H1 (cell line): ENCODE data around the gene AKT1. TPM values are rescaled to one million over a fixed set of nuclear protein-coding genes. Genes with fewer than 3 reads are reported as not detected.
A peak's percentile ranks its signal among the peaks of the same experiment; 100 is the strongest.

ENCODE experiments used
- CTCF ChIA-PET: fragments of 300-600 bp; sonication (Branson Sonifier 250); formaldehyde crosslinking; loops from one replicate; lab custom pipeline; 2021; ENCODE audit not compliant: partially characterized antibody; lab: Charles Lee
- POLR2A ChIA-PET: fragments of 300-600 bp; sonication (Branson Sonifier 250); formaldehyde crosslinking; loops from one replicate; lab custom pipeline; 2021; ENCODE audit warnings: inconsistent platforms; ENCODE audit not compliant: partially characterized antibody; lab: Charles Lee
- DNase-seq, 2 experiments: peaks; one replicate each; pipeline versions ENCODE4 v3.0.0 to v3.0.0-alpha.2; 2010 to 2022; ENCODE audit warnings: low spot score in 2 of 2, low read depth in 1 of 2, mixed read lengths in 1 of 2
- FAIRE-seq: peaks from 2 replicates; lab custom pipeline; 2011; peaks lifted over from hg19 to GRCh38; lab: Jason Lieb, UNC
- H2AFZ ChIP-seq: 2 replicates; pipeline ENCODE4 v1.8.1; 2012; ENCODE audit warnings: low read length, inconsistent platforms
- H2AK5ac ChIP-seq: 2 replicates; pipeline ENCODE4 v1.6.1; 2013; ENCODE audit warnings: low read depth, low read length
- H2BK120ac ChIP-seq: replicated peaks from 2 replicates; pipeline ENCODE3; 2013; ENCODE audit warnings: low read depth, low read length, inconsistent platforms
- H2BK12ac ChIP-seq: 2 replicates; pipeline ENCODE4 v1.6.1; 2013; ENCODE audit warnings: low read depth, low read length
- H2BK15ac ChIP-seq: 2 replicates; pipeline ENCODE4 v1.6.1; 2013; ENCODE audit warnings: low read length
- H2BK20ac ChIP-seq: 2 replicates; pipeline ENCODE4 v1.6.1; 2013; ENCODE audit warnings: low read length
- H2BK5ac ChIP-seq: 2 replicates; pipeline ENCODE4 v1.6.1; 2013; ENCODE audit warnings: low read depth, low read length
- H3K14ac ChIP-seq: 2 replicates; pipeline ENCODE4 v1.6.1; 2013; ENCODE audit warnings: inconsistent platforms; ENCODE audit not compliant: insufficient read length
- H3K18ac ChIP-seq: 2 replicates; pipeline ENCODE4 v1.6.1; 2013; ENCODE audit warnings: low read length; ENCODE audit errors: extremely low read depth
- H3K23ac ChIP-seq: 2 replicates; pipeline ENCODE4 v1.6.1; 2013; ENCODE audit warnings: inconsistent platforms; ENCODE audit not compliant: insufficient read length
- H3K23me2 ChIP-seq: 2 replicates; pipeline ENCODE4 v1.6.1; 2013; ENCODE audit warnings: low read depth, low read length
- H3K27ac ChIP-seq: 2 replicates; pipeline ENCODE4 v1.6.1; 2011; ENCODE audit warnings: low read depth, low read length, inconsistent platforms
- H3K27me3 ChIP-seq, 4 experiments: replicated peaks in 1 of 4; 1 replicate in 1 of 4; 2 replicates in 3 of 4; pipeline versions ENCODE4 v1.6.1 to v1.8.1; 2011 to 2013; ENCODE audit warnings: low read length in 3 of 4, mild to moderate bottlenecking in 3 of 4, inconsistent platforms in 2 of 4, mixed read lengths in 2 of 4, moderate library complexity in 1 of 4; ENCODE audit not compliant: control insufficient read depth in 3 of 4, insufficient read depth in 3 of 4; ENCODE audit errors: extremely low read depth in 1 of 4
- H3K36me3 ChIP-seq, 4 experiments: 2 replicates each; pipeline versions ENCODE4 v1.6.1 to v1.8.1; 2011 to 2013; ENCODE audit warnings: mild to moderate bottlenecking in 4 of 4, low read length in 3 of 4, moderate library complexity in 2 of 4, control low read depth in 1 of 4, inconsistent platforms in 1 of 4; ENCODE audit not compliant: insufficient read depth in 4 of 4, control insufficient read depth in 2 of 4
- H3K4ac ChIP-seq: replicated peaks from 2 replicates; pipeline ENCODE3; 2013; ENCODE audit warnings: low read length, low read depth, mixed read lengths, inconsistent platforms; ENCODE audit not compliant: insufficient read length
- H3K4me1 ChIP-seq, 4 experiments: replicated peaks in 1 of 4; 1 replicate in 1 of 4; 2 replicates in 3 of 4; pipeline versions ENCODE4 v1.6.1 to v1.8.1; 2011 to 2013; ENCODE audit warnings: low read length in 3 of 4, inconsistent platforms in 2 of 4, mixed read lengths in 1 of 4; ENCODE audit not compliant: insufficient read depth in 4 of 4, control insufficient read depth in 3 of 4
- H3K4me2 ChIP-seq, 2 experiments: 2 replicates each; pipeline versions ENCODE4 v1.6.1 to v1.8.1; 2011 to 2013; ENCODE audit warnings: low read depth in 2 of 2, low read length in 2 of 2, control low read depth in 1 of 2, inconsistent platforms in 1 of 2, mild to moderate bottlenecking in 1 of 2; ENCODE audit not compliant: insufficient read depth in 1 of 2
- H3K4me3 ChIP-seq, 4 experiments: fragments of 200-600, 300-600 bp in 1 of 4; sonication (generic), shearing (Covaris generic), sonication (Bioruptor Twin) in 1 of 4; 2 replicates each; pipeline versions ENCODE4 v1.5.1 to v1.8.1; 2011 to 2016; ENCODE audit warnings: low read length in 4 of 4, low read depth in 3 of 4, control low read depth in 2 of 4, inconsistent platforms in 2 of 4, mild to moderate bottlenecking in 2 of 4, mixed read lengths in 1 of 4, moderate library complexity in 1 of 4; ENCODE audit not compliant: insufficient read depth in 2 of 4; ENCODE audit errors: extremely low read depth in 1 of 4
- H3K56ac ChIP-seq: replicated peaks from 2 replicates; pipeline ENCODE3; 2013; ENCODE audit warnings: low read depth, mild to moderate bottlenecking, mixed read lengths, low read length, inconsistent platforms; ENCODE audit not compliant: insufficient read length
- H3K79me1 ChIP-seq: 2 replicates; pipeline ENCODE4 v1.6.1; 2013; ENCODE audit warnings: low read depth, low read length, control low read depth
- H3K79me2 ChIP-seq, 2 experiments: 2 replicates each; pipeline versions ENCODE4 v1.6.1 to v1.8.1; 2012 to 2013; ENCODE audit warnings: low read length in 2 of 2, mild to moderate bottlenecking in 2 of 2, inconsistent platforms in 1 of 2; ENCODE audit not compliant: insufficient read depth in 2 of 2, control insufficient read depth in 1 of 2
- H3K9ac ChIP-seq, 4 experiments: replicated peaks in 1 of 4; 1 replicate in 1 of 4; 2 replicates in 3 of 4; pipeline versions ENCODE4 v1.6.1 to v1.8.1; 2011 to 2013; ENCODE audit warnings: low read depth in 3 of 4, low read length in 3 of 4, control low read depth in 2 of 4, mild to moderate bottlenecking in 2 of 4, moderate library complexity in 2 of 4, inconsistent platforms in 1 of 4; ENCODE audit errors: extremely low read depth in 1 of 4
- H3K9me3 ChIP-seq, 2 experiments: 2 replicates each; pipeline versions ENCODE4 v1.6.1 to v1.8.1; 2012 to 2013; ENCODE audit warnings: mild to moderate bottlenecking in 2 of 2, moderate library complexity in 2 of 2, control low read depth in 1 of 2, inconsistent platforms in 1 of 2, low read depth in 1 of 2, low read length in 1 of 2, mixed read lengths in 1 of 2; ENCODE audit not compliant: insufficient read depth in 2 of 2
- H4K20me1 ChIP-seq, 2 experiments: replicated peaks in 1 of 2; 2 replicates each; pipeline versions ENCODE3 to v1.8.1; 2011 to 2013; ENCODE audit warnings: inconsistent platforms in 2 of 2, low read length in 2 of 2, mild to moderate bottlenecking in 1 of 2; ENCODE audit not compliant: insufficient read depth in 2 of 2, control insufficient read depth in 1 of 2
- H4K5ac ChIP-seq: 2 replicates; pipeline ENCODE4 v1.6.1; 2013; ENCODE audit warnings: low read length, low read depth, mixed read lengths, inconsistent platforms; ENCODE audit not compliant: insufficient read length
- H4K8ac ChIP-seq: 2 replicates; pipeline ENCODE4 v1.8.0; 2013; ENCODE audit warnings: mild to moderate bottlenecking, moderate library complexity, low read length, inconsistent platforms; ENCODE audit not compliant: insufficient read depth; ENCODE audit errors: extremely low read depth
- H4K91ac ChIP-seq: replicated peaks from 2 replicates; pipeline ENCODE3; 2013; ENCODE audit warnings: low read length, mixed read lengths, inconsistent platforms; ENCODE audit not compliant: insufficient read length
- BRCA1 ChIP-seq: IDR thresholded peaks from 2 replicates; pipeline ENCODE4 v1.6.1; 2012; ENCODE audit warnings: low read depth, low read length, improper control_type of control experiment
- CHD1 ChIP-seq: IDR thresholded peaks from 2 replicates; pipeline ENCODE4 v1.6.1; 2012; ENCODE audit warnings: low read depth, low read length, improper control_type of control experiment
- EP300 ChIP-seq, 2 experiments: IDR thresholded peaks; 1 replicate in 1 of 2; 2 replicates in 1 of 2; pipeline ENCODE4 v1.6.1; 2011 to 2012; ENCODE audit warnings: low read depth in 2 of 2, low read length in 2 of 2, mild to moderate bottlenecking in 2 of 2, borderline replicate concordance in 1 of 2, inconsistent platforms in 1 of 2, moderate library complexity in 1 of 2
- EZH2 ChIP-seq: fragments of 200-600 bp; sonication (generic); IDR thresholded peaks from 2 replicates; pipeline ENCODE4 v1.7.1; 2012; ENCODE audit warnings: low read depth, mild to moderate bottlenecking, moderate library complexity, low read length, inconsistent platforms; ENCODE audit not compliant: severe bottlenecking
- GABPA ChIP-seq: IDR thresholded peaks from 2 replicates; pipeline ENCODE4 v1.6.1; 2011; ENCODE audit warnings: mild to moderate bottlenecking, low read length, moderate library complexity, borderline replicate concordance; ENCODE audit not compliant: insufficient read depth
- HDAC2 ChIP-seq, 2 experiments: fragments of 300-600 bp in 1 of 2; sonication (generic) in 1 of 2; IDR thresholded peaks; 2 replicates each; pipeline ENCODE4 v1.6.1; 2011 to 2012; ENCODE audit warnings: low read depth in 2 of 2, low read length in 2 of 2, mild to moderate bottlenecking in 2 of 2, moderate library complexity in 2 of 2, borderline replicate concordance in 1 of 2, inconsistent platforms in 1 of 2
- HDAC6 ChIP-seq: IDR thresholded peaks from one replicate; pipeline ENCODE4 v1.7.1; 2012; ENCODE audit warnings: low read depth, mild to moderate bottlenecking, inconsistent platforms, low read length, moderate library complexity
- RNF2 ChIP-seq: fragments of 200-900, 300-1000 bp; sonication (generic); IDR thresholded peaks from 2 replicates; pipeline ENCODE4 v1.7.1; 2016; ENCODE audit warnings: borderline replicate concordance, low read depth, mild to moderate bottlenecking, antibody characterized with exemption, low read length; ENCODE audit not compliant: poor library complexity, severe bottlenecking; ENCODE audit errors: missing control alignments
- RXRA ChIP-seq: IDR thresholded peaks from 2 replicates; pipeline ENCODE4 v1.6.1; 2011; ENCODE audit warnings: low read depth, mild to moderate bottlenecking, low read length, moderate library complexity; ENCODE audit not compliant: insufficient read depth
- TEAD4 ChIP-seq: IDR thresholded peaks from 2 replicates; pipeline ENCODE4 v1.6.1; 2012; ENCODE audit warnings: low read depth, low read length, inconsistent platforms, mixed read lengths
- YY1 ChIP-seq: IDR thresholded peaks from 2 replicates; pipeline ENCODE4 v1.6.1; 2011; ENCODE audit warnings: low read depth, mild to moderate bottlenecking, low read length
- WGBS, 2 experiments: shearing (Covaris generic) in 1 of 2; methylation state at CpG; one replicate each; pipeline versions ENCODE4 v1.1.6 to v1.1.7; 2013 to 2015; ENCODE audit warnings: low lambda C conversion rate in 2 of 2, mixed read lengths in 2 of 2, inconsistent platforms in 1 of 2, low coverage in 1 of 2, missing lambda C conversion rate in 1 of 2; ENCODE audit not compliant: insufficient replicate concordance in 2 of 2, insufficient coverage in 1 of 2, insufficient read length in 1 of 2; ENCODE audit errors: extremely low coverage in 1 of 2, missing lambda C conversion rate in 1 of 2; 5-methylcytosine and 5-hydroxymethylcytosine counted together
- polyA plus RNA-seq, 7 experiments: library from polyadenylated mRNA; depleted of rRNA in 3 of 7; stranded (reverse) in 5 of 7; unstranded in 2 of 7; fragments of >200 nt in 5 of 7; fragments of 200-250 nt in 2 of 7; gene quantifications; 1 replicate in 5 of 7; 2 replicates in 1 of 7; 4 replicates in 1 of 7; pipeline versions ENCODE4 v1.2.1 to v1.2.3, GENCODE V29; 2011 to 2013; ENCODE audit warnings: missing spikeins in 2 of 7, mixed read lengths in 2 of 7
- total RNA-seq: library from RNA; stranded (reverse); fragmentation: NEBNext Ultra II Directional; extraction: Animal tissue kit (Norgen Biotek cat#: 25700); gene quantifications from 2 replicates; pipeline ENCODE4 v1.2.1, GENCODE V29; 2021

Gene AKT1
- total and polyA plus RNA-seq, 2 of the 8 experiments (the other 6 are each of a cell fraction or from before 2014, with no cell fraction given) = 68.1 to 71.5 TPM

GRCh38 chr14:104806625-104807465 lies 11.3 kb upstream of the AKT1 start:
- Histone ChIP-seq H3K4me2 (no peak overlapping the region), H2AFZ (no peak overlapping the region), H3K14ac (no peak overlapping the region), H2BK15ac (no peak overlapping the region), H3K9ac (no peak overlapping the region), H3K23me2 (peaks cover 3% of the 10 kb centered on the region; the same call in 1 of the 2 replicates), H3K18ac (no peak overlapping the region), H3K56ac (peak overlapping the region; percentile 10), H3K36me3 (no peaks in the 10 kb centered on the region), H2BK120ac (no peak overlapping the region), H3K4me3 (no peak overlapping the region), H4K8ac (no peak overlapping the region), H2AK5ac (no peak overlapping the region), H4K91ac (no peak overlapping the region), H2BK20ac (no peak overlapping the region), H3K27ac (no peak overlapping the region), H3K9me3 (no peaks in the 10 kb centered on the region), H3K4me1 (peaks cover 0 to 2% (median 0%) of the 10 kb centered on the region in 4 experiments; a peak in 2 of 7 replicates), H3K79me1 (no peaks in the 10 kb centered on the region), H3K4ac (no peak overlapping the region), H3K79me2 (no peaks in the 10 kb centered on the region), H2BK12ac (no peak overlapping the region), H3K27me3 (peaks cover 8 to 16% (median 10%) of the 10 kb centered on the region in 4 experiments), H2BK5ac (no peak overlapping the region), H3K23ac (no peak overlapping the region), H4K20me1 (peaks cover under 1 to 8% of the 10 kb centered on the region in 2 experiments), H4K5ac (no peak overlapping the region)
- FAIRE-seq (no peak), DNase-seq (no peak)
- ChIA-PET POLR2A (interaction anchor here (1.2 kb wide), 1 partner anchor 12 kb away, joined by 4 read pairs; no protein-coding TSS in a partner anchor), CTCF (interaction anchor here (1.0 kb wide), 1 partner anchor 29 kb away, joined by 4 read pairs; no protein-coding TSS in a partner anchor)
- 85% methylated on average over 10 of the region's 10 CpGs; no CpG with 5 or more reads in 1 of the 2 experiments for WGBS, 2 experiments
- no peak for TF ChIP-seq HDAC2 (IDR thresholded peaks at IDR 0.05; ENCODE audit: borderline replicate concordance in 1 of 2, low read depth in 2 of 2, low read length in 2 of 2)
- no peak for TF ChIP-seq HDAC6
- TF ChIP-seq CHD1 = no peak
- no peak for TF ChIP-seq EZH2
- no peak for TF ChIP-seq RXRA
- TF ChIP-seq BRCA1 = no peak
- no peak for TF ChIP-seq YY1
- no peak for TF ChIP-seq TEAD4
- no peak for TF ChIP-seq EP300 (IDR thresholded peaks at IDR 0.05; ENCODE audit: borderline replicate concordance in 1 of 2, low read depth in 2 of 2, low read length in 2 of 2)
- TF ChIP-seq GABPA = no peak
- no peak for TF ChIP-seq RNF2
